ENCODE data around the gene FMO3.

The FMO3 gene

DNA sequence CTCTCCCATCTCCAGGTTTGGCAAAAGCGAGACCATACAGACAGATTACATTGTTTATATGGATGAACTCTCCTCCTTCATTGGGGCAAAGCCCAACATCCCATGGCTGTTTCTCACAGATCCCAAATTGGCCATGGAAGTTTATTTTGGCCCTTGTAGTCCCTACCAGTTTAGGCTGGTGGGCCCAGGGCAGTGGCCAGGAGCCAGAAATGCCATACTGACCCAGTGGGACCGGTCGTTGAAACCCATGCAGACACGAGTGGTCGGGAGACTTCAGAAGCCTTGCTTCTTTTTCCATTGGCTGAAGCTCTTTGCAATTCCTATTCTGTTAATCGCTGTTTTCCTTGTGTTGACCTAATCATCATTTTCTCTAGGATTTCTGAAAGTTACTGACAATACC is 26.4 kb downstream of the FMO3 start:
- no peak for DNase-seq

DNA sequence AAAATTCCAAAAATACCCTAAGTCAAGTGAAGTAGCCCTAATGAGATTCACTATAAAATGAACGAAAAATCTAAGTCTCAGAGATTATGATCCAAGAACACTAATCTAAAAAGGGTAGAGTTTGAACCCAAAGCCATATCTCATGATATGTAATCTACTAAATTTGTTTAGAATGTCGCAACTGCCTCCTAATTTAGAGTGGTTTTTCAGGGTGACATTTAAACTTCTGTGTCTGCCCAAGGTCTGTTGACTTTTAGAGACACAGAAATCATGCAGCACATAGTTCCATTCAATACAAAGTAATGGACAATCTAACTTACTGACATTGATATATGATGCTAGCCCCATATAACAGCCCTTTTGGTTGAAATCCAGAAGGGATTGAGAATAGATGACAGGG is 28.9 kb downstream of the FMO3 start:
- DNase-seq, result no peak

DNA sequence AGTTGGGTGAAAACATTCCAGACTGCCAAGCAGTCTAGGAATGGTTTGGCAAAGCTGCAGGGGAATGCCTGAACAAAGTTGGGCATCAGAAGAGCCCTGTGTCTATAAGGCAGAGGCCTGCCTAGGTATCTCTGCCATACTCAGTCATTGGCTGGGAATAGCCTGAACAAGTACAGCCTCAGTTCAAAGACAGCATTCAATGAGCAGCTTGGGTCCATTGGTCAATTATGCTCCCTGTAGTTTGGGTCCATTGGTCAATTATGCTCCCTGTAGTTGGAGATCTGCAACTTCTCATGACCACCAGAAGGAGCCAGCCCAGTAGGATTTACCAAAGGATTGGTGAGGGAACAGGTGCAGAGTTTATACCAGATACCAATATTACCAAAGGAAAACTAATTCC is 31.6 kb downstream of the FMO3 start:
- no peak for DNase-seq

DNA sequence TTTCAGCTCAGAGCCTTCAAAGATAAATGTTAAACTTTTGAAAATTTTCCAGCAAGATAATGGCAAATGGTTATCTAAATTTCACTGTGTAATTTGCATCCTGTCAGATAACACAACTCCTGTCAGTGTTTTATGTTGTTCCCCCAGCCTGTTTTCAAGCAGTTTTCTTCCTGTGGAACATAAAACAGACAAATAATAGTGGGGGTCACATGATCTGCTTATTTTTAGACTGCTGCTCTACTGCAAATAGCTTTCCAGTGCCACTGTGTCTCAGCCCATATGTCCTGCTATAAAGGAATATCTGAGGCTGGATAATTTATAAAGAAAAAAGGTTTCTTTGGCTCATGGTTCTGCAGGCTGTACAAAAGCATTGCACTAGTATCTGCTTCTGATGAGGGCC is 32.2 kb downstream of the FMO3 start:
- no peak for DNase-seq

DNA sequence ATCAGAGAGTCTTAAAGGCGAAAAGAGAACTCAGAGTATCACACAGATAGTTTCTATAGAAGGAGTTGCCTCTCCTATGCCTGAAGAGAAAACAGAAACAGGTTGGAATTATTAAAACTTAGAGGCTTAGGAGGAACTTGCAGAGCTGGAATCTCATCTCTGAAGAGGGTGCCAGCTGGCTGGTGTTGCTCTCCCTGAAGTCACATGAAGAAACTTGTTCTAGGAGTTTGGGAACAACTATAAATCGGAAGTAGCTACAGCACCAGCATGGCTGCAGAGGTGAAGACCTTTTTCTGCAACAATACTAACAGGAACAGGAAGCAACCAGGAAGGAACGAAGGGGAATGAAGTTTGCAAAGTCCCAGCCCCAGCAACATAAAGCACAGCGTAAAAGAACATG is 35.8 kb downstream of the FMO3 start:
- no peak for DNase-seq

DNA sequence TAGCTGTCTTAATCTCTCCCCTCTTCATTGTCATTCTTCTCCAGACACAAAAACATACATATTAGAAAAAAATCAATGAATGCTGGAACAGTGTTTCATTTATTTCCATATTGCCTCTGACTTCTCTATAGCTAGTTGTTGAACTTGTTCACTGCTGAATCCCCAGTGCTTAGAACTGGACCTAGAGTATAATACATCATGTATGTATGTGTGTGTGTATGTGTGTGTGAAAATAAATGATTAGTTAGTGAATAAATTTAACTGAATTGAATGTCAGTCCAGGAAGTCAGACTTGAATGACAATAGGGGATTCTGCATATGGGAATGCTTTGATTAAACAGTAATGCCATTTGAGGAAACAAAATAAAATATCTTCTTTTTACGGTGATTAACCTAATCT is 36.4 kb downstream of the FMO3 start:
- no peak for DNase-seq

DNA sequence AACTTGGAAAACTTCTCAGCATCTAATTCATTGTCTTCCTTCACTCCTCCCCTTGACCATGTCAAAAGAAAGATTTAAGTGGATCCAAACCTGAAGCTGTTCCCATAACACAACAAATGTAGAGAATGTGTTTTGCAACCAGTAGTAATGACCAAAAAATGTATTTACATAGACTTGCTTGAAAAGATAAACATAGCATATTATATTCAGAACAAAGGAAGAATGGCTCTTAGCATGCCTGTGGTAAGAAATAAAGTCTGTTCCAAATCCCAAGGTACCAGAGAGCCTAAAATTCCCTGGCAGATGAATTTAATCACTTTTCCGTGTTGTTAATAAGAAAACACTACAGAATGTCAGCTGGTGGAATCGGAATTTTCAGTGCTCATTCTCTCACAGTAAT is 36.8 kb downstream of the FMO3 start:
- DNase-seq, result no peak

DNA sequence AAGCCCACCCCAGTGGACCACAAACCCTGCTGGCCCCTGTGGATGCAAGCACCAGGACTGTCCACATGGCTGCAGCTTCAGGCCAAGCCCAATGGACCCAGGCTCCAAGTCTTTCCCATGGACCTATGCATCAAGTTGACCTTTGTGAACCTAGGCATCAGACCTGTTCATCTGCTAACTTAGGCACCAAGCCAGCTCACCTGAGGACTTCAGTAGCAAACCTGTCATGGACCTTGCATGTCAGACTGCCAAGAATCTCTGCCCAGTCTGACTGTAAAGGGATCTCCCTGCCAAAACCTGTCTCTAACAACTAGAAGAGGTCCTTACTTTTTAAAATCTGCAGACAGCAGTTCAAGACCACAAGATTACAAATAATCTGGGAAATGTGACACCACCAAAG is 37.8 kb downstream of the FMO3 start:
- no peak for DNase-seq

DNA sequence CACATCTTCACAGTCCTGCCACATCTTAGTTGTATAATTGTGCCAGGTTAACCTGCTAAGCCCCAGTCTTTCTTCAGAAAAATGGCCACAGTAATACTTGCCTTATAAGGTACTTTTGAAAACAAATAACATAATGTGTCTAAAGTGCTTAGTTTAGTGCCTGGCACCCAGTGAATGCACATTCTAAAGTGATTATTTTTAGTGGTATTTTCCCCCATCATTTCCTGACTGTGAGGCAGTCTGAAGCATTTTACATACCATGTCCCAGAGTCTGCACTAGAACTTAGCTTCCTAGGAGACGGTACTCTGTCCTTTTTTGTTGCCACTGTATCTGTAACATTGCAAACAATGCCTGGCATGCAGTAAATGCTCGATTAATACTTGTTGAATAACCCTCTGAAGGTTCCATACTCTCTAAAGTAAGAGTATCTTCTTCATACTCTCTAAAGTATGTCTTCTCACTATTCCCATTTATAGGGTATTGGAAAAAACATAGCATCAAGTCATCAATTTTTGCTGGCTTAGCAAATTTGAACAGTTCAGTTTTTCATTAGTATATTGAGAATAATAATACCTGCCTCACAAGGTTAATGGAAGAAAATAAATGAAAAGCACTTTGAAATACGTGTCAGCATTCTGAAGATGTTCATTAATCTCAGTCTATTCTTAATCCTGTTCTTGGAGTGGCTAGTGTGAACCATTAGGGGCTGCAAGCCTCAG is 43.7 kb downstream of the FMO3 start:
- no peak for DNase-seq

DNA sequence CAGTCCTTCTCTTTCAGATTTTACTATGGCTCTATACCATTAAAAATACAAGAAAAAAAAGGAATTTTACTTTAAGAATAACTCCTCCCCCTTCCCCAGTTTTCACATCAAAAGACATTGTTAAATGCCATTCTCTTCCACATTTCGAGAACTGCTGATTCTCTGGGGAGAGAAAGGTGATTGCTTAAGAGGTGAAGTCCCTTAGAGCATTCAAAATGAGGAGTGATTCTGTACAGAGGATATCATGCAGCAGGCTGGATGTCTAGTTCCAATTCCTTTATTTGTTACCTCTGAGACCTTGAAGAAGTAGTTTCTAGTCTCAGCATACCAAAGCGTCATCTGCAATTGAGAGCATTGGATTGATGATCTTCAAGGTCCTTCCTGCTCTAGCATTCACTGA is 46.9 kb downstream of the FMO3 start:
- no peak for DNase-seq

DNA sequence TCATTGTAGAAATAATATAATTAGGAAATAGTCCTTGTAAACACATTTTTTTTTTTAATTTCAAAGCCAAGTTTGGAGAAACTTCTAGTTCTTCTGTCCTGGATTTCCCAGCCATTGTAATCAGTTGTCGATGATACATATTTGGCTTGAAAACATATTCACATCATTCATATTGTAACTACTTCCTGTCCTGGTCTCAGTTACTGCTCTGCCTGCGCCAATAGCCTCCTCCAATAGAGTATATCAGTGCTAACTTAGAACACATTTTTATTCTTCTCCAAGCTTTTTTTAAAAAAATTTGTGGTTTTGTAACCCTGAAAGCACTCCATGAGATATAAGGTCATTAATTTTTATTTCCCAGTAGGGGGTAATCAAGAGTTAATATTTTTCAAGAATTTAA is 48.3 kb downstream of the FMO3 start:
- no peak for DNase-seq

DNA sequence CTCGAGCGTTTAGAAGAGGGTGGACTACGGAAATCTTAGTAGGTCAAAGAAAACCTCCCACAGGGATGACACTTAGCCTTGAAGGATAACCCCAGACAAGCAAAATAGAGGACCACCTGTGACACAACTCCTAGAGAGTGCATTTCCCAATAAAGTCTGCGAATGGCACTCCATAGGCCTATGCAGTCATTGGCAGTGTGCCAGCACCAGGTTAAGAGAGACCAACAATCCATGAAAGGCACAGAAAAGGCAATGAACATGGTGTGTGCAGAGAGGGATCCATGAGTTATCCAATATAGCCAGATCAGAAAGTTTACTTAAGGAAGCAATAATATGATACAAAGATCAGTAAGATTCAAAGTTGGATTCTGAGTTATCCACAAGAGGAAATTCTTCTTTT is 49.2 kb downstream of the FMO3 start:
- DNase-seq, result no peak

DNA sequence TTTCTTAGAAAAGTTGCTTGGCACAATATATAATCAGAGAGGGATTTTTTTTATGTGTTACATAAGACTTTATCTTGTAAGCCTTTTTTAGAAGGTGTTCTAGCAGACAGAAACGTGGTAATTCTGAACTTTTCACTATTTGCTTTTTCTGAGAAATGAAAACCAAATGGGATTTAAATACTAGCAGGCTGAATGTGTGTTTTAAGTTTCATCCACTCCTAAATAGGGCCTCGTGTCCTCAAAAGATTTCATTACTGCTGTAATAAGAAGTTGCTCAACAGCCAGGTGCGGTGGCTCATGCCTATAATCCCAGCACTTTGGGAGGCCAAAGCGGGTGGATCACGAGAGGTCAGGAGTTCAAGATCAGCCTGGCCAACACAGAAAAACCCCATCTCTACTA is 49.7 kb downstream of the FMO3 start:
- no peak for DNase-seq

DNA sequence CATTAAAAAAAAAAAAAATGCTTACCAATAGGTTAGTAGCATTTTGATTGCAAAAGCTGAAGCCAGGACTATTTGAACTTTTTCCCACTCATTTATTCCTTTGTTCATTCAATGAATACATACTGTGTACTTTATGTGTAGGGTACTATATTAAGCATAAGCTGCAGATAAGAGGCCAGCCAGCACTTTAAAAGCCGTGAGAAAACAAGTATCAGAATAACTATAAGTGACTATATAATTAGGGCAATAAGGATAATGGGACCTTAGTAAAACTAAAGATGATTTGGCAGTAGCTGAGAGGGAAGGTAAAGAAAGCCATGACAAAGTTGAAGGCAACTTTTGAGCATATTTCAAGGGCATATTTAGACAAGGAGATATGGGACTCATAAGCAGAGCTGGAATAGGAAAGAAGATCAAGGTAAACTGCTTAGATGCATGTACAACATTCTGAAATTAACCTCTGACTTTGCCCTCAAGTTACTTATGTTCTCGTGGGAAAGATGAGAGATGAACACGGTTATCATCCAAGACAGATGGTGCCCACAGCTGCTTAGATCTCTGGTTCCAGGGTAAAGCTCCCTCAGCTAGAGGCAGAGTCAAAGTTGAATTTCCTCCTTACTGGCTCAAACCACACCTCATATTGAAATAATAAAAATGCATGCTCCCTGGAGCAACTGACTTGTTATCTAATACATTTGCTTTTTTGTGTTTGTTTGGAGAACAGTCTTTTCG is 50.4 kb downstream of the FMO3 start:
- DNase-seq, result no peak

DNA sequence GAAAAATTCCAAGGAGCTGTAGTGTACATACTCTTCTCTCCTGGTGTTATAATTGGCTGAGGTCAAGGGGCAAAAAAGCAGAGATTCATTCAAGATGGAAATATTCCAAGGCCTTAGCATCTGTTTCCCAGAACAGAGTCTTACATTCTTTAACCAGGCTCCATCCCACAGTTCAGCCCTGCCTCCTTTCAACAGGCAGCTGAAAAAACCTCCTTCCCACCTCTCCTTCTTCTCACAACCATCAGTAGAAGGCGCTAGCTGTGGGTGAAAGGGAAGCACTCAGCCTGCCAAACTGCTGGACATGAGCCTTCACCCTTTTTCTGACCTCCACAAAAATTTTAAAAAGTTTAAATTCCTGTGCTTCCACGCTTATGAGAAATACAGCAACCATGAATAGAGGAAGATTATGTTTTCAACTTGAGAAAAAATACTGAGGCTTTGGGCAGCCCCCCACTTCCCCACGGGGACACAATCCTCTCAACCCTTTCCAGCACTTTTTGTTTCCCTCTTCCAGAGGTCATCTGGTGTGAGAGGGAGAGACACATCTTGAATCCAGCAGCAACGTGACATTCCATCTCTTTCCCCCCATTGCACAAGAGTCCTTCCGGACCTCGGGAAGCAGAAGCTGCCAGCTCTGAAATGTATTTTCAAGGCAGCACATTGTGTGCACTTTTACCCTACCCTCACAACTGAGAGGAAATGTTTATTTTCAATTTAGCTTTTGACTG is 51.1 kb downstream of the FMO3 start:
- no peak for DNase-seq

DNA sequence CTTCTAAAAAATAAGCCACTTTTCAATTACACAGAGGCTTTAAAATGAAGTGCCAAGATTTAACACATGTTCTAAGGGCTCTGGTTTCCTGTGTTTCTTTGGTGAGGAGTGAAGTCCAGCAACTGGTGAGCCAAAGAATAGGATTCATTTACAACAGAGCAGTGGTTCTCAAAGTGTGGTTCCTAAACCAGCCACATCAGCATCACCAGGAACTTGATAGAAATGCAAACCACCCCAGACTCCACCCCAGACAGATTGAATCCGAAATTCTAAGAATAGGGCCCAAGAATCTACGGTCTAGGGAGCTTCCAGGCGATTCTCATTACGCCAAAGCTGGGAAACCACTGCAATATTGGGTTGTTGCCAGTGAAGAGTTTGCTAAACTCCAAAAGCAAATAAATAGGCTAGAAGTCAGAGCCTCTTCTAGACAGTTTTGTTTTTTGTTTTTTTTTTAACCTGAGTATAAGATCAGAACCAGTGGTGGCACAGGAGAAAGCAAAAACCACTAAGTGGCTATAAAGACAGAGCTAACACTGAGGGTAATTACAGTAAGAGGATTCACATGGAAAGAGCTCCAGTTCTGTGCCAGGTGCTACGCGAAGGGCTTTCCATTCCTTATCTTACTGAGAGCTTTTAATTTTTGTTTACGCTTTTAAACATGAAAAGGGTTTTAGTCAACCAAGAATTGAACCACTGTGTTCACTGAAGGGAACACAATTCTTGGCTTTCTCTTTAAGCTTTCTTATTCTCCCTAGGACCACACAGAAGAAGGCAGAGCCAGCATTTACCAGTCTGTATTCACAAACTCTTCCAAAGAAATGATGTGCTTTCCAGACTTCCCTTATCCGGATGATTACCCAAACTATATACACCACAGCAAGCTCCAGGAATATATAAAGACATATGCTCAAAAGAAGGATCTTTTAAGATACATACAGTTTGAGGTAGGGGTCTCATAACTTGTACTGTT is 52.0 kb downstream of the FMO3 start:
- DNase-seq, result no peak

DNA sequence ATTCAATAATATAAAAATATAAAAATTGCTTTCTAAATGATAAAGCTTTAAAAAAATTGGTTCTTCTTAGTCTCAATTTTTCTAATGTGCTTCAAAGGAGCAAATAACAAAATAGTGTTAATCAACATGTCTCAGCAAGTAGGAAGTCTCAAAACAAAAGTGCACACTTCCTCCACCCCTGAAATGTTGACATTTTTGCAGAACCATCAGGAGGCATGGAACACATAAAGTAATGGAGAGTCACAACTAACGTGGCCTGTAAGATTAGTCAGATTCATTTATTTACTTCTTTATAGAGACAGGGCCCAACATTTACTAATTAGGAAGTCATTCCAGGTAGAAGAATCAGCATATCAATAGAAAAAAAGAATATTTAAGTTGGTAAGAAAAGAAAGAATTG is 59.5 kb downstream of the FMO3 start:
- no peak for DNase-seq

DNA sequence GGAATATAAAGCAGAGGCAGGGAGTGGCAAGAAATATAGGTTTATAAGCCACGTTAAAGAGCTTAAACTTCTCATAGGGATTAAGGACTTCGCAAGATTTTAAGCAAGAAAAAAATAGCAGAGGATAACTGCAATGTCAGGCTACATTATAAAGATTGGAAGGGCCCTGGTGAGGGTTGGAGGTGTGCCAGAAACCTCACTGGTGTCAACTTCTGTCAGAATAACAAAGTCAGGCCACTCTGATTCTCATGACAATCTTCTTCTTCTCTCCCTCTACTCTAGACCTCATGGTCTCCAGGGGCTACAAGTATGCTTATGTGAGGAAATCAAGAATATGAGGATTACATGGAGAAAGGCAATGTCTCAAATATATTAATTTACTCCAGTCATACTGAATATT is 61.8 kb downstream of the FMO3 start:
- no peak for DNase-seq

DNA sequence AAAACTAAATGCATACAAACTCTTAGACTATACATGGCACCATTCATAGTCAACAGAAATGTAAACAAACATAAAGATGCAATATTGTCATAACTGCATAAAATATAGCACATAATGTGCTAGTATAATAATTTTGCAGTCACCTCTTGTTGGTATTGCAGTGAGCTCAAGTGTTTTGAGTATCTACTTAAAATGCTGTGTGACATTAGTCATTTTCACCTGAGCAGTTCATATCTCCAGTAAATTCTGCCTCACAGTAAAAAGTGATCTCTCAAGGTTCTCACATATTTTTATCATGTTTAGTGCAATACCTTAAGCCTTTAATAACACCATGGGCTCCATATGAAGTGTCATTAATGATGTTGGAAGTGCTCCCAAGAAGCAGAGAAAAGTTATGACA is 64.8 kb downstream of the FMO3 start:
- DNase-seq, result no peak

DNA sequence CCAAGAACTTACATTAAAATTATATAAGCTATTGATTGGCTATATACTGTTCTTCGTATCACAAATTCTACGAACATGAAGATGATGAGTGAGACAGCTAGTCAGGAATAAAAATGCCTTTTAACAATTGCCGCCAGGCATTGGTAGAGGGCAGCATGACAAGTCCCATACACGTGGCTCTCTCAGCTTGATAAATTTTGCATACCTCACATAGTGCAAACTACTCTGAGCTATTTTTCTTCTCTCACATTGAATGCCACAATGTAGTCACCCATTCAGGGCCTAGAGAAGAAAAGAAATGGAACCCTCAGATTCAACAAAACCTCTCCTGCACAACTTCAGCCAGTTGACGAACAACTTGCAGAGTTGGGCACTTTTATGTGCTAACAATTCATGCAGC is 67.4 kb downstream of the FMO3 start:
- DNase-seq, result no peak

DNA sequence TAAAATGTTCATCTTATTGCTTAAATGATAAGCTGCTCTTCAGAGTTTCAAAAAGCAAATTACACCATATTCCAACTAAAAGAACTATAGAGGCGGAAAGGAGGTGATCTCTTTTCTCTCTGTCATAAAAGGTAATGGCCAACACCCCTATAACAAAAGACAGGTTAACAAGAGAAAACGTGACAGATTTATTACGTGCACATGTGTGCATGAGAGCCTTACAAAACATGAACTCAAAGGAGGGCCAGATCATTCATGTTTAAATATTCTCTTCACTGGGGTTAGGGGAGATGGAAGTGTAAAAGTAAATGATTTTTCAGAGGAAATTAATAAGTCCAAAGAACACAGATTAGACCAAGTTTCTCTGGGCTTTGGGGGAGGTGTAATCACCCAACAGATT is 67.8 kb downstream of the FMO3 start:
- no peak for DNase-seq

DNA sequence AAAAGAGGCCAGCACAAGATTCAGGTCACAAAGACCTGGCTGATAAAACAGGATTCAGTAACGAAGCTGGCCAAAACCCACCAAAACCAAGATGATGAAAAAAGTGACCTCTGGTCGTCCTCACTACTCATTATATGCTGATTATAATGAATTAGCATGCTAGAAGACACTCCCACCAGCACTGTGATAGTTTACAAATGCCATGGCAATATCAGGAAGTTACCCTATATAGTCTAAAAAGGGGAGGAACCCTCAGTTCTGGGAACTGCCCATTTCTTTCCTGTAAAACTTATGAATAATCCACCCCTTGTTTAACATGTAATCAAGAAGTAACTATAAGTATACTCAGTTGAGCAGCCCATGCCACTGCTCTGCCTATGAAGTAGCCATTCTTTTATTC is 68.4 kb downstream of the FMO3 start:
- DNase-seq, result no peak

DNA sequence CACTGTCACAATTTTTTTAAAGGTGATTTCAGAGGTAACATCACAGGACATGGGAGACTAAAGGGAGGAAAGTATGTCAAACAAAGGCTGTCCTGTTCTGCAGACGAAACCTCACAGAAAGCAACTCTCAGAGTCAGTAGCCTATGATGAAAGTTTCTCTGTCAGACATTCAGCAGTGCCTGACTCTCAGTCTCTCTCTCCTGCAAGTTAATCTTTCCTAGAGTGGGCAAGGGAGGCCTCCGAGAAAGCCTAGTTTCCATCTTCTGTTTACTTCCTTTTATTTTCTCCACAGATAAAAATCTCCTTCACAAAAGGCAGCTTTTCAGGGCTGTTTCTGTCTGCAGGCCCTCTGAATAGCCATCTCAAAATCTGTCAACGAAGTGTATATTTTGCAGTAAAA is 69.5 kb downstream of the FMO3 start:
- no peak for DNase-seq
